Left forelimb (tissue), 1 donor: ENCODE measurements around the gene ZNF362.

Experiments used
- DNase-seq: peaks from one replicate; pipeline ENCODE4 v3.0.0-alpha.2; 2018; ENCODE audit warnings: low spot score

ZNF362 gene

DNA sequence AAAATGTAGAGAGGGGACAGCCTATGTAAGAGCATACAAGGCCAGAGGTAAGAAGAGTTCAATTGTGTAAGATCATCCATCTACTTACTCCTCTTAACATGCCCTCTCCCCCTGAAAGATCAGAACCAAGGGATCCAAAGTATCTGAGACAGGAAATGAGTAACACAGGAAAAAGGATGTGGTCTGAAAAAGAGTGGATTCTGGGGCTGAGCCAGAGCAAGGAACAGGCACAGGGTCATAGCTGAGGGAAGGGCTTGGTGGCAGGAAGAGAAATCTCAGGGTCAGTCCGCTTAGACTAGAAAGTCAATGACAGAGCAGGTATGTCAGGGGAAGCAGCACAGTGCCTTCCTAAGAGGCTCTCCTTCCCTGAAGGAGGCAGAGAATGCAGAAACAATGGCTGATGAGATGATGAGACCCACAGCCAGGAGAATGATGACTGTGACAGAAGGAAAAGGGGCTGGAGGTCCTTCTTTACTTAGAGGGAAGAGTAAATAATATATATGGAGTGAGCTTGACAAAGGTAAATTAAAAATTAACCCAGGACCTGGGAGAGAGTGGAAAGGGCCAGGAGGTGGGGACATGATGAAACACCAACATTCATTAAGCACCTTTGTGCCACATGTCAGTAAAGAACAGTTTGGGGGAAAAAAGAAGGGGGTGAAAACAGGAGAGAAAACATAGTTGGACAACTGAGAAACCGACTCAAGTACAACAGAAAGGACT lies 90.8 kb downstream of the ZNF362 start:
- DNase-seq: no peak

DNA sequence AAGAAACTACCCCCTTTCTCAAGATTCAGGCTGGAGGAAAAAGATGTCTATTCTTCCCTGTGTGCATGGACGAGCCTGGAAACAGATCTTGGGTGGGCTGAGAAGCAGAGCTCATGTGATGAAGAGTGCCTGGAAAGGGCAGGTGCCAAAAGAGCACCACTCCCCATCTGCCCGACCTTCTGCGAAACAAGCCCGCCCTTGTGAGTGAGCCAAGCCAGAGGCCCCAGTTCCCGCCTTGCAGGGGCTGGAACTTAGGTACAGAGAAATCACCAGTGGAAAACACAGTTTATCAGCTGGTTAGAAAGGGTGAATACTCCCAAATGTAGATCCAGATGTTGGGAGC lies 91.3 kb downstream of the ZNF362 start:
- DNase-seq: no peak

DNA sequence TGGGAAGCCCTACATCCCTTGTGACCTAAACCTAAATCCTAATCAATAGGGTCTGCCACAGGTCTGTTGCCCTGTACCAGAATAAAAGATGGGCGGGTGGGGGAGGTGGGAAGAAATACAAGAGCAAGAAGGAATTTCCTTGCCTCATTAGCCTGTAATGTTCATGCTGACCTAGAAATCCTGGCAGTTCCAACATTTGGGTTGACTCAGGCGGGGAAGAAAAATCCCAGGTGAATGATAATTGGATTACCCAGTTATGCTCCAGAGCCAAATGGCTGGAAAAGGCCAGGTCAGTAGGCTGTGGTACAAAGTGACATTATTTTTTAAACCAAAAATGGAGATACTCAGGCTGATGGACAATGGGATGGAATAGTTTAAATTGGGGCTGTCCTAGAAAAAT lies 91.9 kb downstream of the ZNF362 start:
- DNase-seq: no peak

DNA sequence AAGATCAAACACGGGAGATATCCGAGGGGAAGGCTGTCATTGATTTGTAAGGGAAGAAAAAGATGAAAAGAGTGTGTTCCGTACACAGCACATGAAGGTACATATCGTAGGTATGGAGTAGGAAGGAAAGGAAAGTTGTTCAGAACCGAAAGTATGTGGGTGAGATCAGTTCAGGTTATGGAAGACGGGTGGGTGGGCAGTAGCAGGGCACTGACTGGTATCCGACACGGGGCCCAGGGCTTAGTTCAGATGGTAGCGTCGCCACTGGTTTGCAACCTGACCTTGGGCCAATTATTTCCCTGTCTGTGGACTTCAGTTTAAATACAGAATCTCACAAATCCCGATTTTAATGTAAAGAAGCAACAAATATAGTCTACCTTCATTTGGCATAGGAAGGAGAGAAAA lies 92.4 kb downstream of the ZNF362 start:
- no peak for DNase-seq

DNA sequence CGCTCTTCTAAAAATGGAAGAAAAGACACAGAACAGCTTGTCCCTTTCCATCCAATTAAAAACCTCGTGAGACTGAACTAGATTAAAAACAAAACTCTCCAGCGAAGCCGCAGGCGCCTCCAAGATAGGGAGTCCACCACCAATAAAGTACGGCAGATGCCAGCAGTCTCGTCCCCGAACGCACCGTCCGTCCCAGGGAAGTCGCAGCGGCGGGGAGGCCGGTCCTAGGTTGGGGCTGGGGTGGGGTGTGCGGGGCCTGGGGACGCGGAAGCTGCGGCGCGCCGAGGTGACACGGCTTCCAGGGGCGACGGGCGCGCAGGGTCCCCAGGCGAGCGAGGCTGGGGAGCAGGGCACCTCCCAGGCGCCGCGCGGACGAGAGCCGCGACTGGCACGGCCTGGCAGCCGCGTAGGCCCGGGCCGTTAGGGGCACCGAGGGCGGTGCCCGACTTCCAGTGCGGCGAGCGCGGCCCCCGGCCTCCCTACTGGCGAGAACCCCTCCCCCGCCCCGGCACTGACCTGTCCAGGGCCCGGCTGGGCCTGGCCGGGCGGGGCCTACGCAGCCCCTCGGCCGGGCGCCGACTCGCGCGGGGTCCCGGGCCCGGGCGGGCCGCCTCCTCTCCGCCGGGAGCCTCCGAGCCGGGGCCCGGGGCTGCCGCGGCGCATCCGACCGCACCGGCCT lies 92.9 kb downstream of the ZNF362 start:
- no peak for DNase-seq

DNA sequence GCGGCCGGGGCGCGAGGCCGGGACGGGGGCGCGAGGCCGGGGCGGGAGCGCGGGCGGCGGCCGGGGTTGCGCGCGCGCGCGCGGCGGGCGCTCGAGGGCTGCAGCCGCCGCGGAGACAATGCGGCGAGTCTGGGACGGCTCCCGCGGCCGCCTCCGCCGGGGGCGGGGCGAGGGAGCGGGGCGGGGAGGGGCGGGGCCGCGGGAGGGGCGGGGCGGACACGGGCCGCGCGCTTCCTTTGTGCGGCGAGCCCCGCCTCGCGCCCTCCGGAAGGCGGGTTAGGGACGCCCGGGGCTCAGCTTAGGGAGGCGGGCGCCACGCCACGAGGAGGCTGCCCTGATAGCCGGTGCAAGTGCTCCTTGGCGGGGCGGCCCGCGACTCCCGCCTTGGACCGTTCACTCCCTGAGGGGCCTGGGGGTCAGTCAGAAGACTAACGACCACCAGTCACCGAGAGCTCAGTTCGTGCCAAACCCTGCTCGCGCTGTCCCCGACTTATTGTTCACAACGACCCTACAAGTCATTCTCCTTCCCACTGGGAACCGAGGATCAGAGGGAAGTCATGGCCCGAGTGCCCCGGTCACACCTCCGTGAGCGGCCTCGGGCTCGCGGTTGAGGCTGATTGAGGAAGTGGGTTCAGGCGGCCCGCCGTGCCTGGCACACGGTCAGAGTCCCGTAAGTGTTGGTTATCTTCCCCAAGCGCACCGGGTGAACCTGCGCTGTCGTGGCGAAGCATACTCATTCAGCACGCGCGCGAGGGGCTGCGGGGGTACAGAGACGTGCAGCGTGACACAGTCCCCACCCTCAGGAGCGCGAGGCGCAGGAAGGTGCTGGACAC lies 93.7 kb downstream of the ZNF362 start:
- DNase-seq: peak; percentile 94
